ENCODE results near the gene CAB39L. TPM values are rescaled to one million over a fixed set of nuclear protein-coding genes. Genes with fewer than 3 reads are reported as not detected.
A peak's percentile ranks its signal among the peaks of the same experiment; 100 is the strongest.

The CAB39L gene
- total and polyA plus RNA-seq, 2 donors from 2014 or later: 11.0 to 16.0 TPM

DNA sequence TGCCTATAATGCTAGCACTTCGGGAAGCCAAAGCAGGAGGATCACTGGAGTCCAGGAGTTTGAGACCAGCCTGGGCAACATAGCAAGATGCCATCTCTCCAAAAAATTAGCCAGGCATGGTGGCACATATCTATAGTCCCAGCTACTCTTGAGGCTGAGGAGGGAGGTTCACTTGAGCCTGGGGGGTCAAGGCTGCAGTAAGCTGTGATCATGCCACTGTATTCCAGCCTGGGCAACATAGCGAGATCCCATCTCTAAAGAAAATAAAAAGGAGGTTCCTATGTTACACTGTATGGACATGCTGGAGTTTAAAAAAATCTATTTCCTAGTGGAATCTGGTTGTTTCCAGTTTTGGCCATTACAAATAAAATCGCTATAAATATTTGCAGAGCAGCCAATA lies 2.6 kb downstream of the CAB39L start:
- TF ChIP-seq, protein P1, sequence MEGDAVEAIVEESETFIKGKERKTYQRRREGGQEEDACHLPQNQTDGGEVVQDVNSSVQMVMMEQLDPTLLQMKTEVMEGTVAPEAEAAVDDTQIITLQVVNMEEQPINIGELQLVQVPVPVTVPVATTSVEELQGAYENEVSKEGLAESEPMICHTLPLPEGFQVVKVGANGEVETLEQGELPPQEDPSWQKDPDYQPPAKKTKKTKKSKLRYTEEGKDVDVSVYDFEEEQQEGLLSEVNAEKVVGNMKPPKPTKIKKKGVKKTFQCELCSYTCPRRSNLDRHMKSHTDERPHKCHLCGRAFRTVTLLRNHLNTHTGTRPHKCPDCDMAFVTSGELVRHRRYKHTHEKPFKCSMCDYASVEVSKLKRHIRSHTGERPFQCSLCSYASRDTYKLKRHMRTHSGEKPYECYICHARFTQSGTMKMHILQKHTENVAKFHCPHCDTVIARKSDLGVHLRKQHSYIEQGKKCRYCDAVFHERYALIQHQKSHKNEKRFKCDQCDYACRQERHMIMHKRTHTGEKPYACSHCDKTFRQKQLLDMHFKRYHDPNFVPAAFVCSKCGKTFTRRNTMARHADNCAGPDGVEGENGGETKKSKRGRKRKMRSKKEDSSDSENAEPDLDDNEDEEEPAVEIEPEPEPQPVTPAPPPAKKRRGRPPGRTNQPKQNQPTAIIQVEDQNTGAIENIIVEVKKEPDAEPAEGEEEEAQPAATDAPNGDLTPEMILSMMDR (IDR thresholded peaks at IDR 0.05; ENCODE audit: borderline replicate concordance, extremely low read depth, insufficient read depth): no peak
- Histone ChIP-seq H3K4me3 (ENCODE audit: low read length in 3 of 3) (no peak overlapping the region), H3K9ac (ENCODE audit: low read length in 3 of 3) (no peak overlapping the region), H3K27me3 (ENCODE audit: control insufficient read depth, insufficient read depth, low read length) (no peaks in the 10 kb centered on the region), H3K9me3 (ENCODE audit: control insufficient read depth in 2 of 3, insufficient read depth in 1 of 3, low read length in 3 of 3) (no peaks in the 10 kb centered on the region), H3K27ac (ENCODE audit: low read depth in 2 of 2, low read length in 2 of 2) (no peak overlapping the region), H3K4me1 (ENCODE audit: control insufficient read depth in 2 of 3, insufficient read depth in 2 of 3, low read depth in 1 of 3, low read length in 3 of 3) (no peaks in the 10 kb centered on the region), H3K36me3 (ENCODE audit: control insufficient read depth in 2 of 3, insufficient read depth in 3 of 3, low read length in 3 of 3) (no peaks in the 10 kb centered on the region)
- DNase-seq (no peak), FAIRE-seq (no peak)
- intact Hi-C loops (cut with DNase I): no loop called here

DNA sequence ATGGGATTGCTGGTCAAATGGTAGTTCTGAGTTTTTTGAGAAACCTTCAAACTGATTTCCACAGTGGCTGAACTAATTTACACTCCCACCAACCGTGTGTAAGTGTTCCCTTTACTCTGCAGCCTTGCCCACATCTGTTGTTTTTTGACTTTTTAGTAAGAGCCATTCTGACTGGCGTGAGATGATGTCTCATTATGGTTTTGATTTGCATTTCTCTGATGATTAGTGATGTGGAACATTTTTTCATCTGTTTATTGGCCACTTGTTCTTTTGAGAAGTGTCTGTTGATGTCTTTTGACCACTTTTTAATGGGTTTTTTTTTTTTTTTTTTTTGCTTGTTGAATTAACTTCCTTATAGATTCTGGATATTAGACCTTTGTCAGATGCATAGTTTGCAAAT lies 4.3 kb downstream of the CAB39L start:
- H3K27me3 ChIP-seq (ENCODE audit: control insufficient read depth, insufficient read depth, low read length): no peaks in the 10 kb centered on the region
- no peaks in the 10 kb centered on the region for H3K9me3 ChIP-seq (ENCODE audit: control insufficient read depth in 2 of 3, insufficient read depth in 1 of 3, low read length in 3 of 3)
- TF ChIP-seq, protein P1 (IDR thresholded peaks at IDR 0.05; ENCODE audit: borderline replicate concordance, extremely low read depth, insufficient read depth): no peak
- intact Hi-C loops (cut with DNase I): loop anchor here (5.0 kb wide), 1 partner anchor 137 kb away; no protein-coding TSS in a partner anchor
- no peaks in the 10 kb centered on the region for H3K36me3 ChIP-seq (ENCODE audit: control insufficient read depth in 2 of 3, insufficient read depth in 3 of 3, low read length in 3 of 3)
- FAIRE-seq: no peak
- DNase-seq: no peak
- no peak overlapping the region for H3K4me3 ChIP-seq (ENCODE audit: low read length in 3 of 3)
- H3K4me1 ChIP-seq (ENCODE audit: control insufficient read depth in 2 of 3, insufficient read depth in 2 of 3, low read depth in 1 of 3, low read length in 3 of 3): no peaks in the 10 kb centered on the region
- H3K9ac ChIP-seq (ENCODE audit: low read length in 3 of 3): no peak overlapping the region
- H3K27ac ChIP-seq (ENCODE audit: low read depth in 2 of 2, low read length in 2 of 2): no peak overlapping the region

DNA sequence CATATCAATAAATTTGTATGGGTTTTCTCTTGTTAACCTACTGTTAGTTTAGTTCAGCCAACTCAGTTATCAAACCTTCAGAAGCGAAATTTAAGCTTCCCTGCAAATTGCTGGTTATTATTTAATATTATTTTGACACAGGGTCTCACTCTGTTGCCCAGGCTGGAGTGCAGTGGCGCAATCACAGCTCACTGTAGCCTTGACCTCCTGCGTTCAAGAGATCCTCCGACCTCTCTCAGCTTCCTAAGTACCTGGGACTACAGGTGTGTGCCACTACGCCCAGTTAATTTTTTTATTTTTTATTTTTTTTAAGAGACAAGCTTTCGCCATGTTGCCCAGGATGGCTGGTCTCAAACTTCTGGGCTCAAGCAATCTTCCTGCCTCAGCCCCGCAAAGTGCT lies 6.2 kb downstream of the CAB39L start:
- H3K27ac ChIP-seq (ENCODE audit: low read depth in 2 of 2, low read length in 2 of 2): no peak overlapping the region
- TF ChIP-seq, protein P1 (IDR thresholded peaks at IDR 0.05; ENCODE audit: borderline replicate concordance, extremely low read depth, insufficient read depth): no peak
- H3K4me3 ChIP-seq (ENCODE audit: low read length in 3 of 3): no peak overlapping the region
- H3K9me3 ChIP-seq (ENCODE audit: control insufficient read depth in 2 of 3, insufficient read depth in 1 of 3, low read length in 3 of 3): no peaks in the 10 kb centered on the region
- H3K27me3 ChIP-seq (ENCODE audit: control insufficient read depth, insufficient read depth, low read length): no peaks in the 10 kb centered on the region
- DNase-seq (no peak), FAIRE-seq (no peak)
- no peaks in the 10 kb centered on the region for H3K36me3 ChIP-seq (ENCODE audit: control insufficient read depth in 2 of 3, insufficient read depth in 3 of 3, low read length in 3 of 3)
- intact Hi-C loops (cut with DNase I): loop anchor here (5.0 kb wide), 1 partner anchor 135 kb away; no protein-coding TSS in a partner anchor
- no peak overlapping the region for H3K9ac ChIP-seq (ENCODE audit: low read length in 3 of 3)
- no peaks in the 10 kb centered on the region for H3K4me1 ChIP-seq (ENCODE audit: control insufficient read depth in 2 of 3, insufficient read depth in 2 of 3, low read depth in 1 of 3, low read length in 3 of 3)

DNA sequence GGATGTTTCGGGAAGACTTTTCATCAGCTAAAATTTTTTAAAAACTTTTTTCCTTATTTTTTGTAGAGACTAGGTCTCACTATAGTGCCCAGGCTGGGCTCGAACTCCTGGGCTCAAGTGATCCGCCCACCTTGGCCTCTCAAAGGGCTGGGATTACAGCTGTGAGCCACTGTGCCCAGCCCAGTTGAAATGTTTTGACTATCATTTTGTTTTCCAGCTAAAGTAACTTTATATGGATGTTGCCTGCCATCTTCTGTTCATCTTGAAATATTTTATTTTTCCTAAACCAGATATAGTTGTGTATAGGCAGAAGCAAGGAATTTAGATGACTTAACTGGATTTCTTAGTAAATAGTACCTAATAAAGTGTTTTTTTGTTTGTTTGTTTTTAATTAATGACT lies 7.0 kb downstream of the CAB39L start:
- intact Hi-C loops (cut with DNase I): loop anchor here (5.0 kb wide), 1 partner anchor 135 kb away; no protein-coding TSS in a partner anchor
- Histone ChIP-seq H3K9me3 (ENCODE audit: control insufficient read depth in 2 of 3, insufficient read depth in 1 of 3, low read length in 3 of 3) (no peaks in the 10 kb centered on the region), H3K27ac (ENCODE audit: low read depth in 2 of 2, low read length in 2 of 2) (no peak overlapping the region), H3K4me1 (ENCODE audit: control insufficient read depth in 2 of 3, insufficient read depth in 2 of 3, low read depth in 1 of 3, low read length in 3 of 3) (no peaks in the 10 kb centered on the region), H3K27me3 (ENCODE audit: control insufficient read depth, insufficient read depth, low read length) (no peaks in the 10 kb centered on the region), H3K9ac (ENCODE audit: low read length in 3 of 3) (no peak overlapping the region), H3K4me3 (ENCODE audit: low read length in 3 of 3) (no peak overlapping the region), H3K36me3 (ENCODE audit: control insufficient read depth in 2 of 3, insufficient read depth in 3 of 3, low read length in 3 of 3) (no peaks in the 10 kb centered on the region)
- TF ChIP-seq, protein P1 (IDR thresholded peaks at IDR 0.05; ENCODE audit: borderline replicate concordance, extremely low read depth, insufficient read depth): no peak
- FAIRE-seq: no peak
- peak in 2 of 5 donors; percentile 27 to 64 for DNase-seq
